Common myeloid progenitor, CD34-positive (primary cell): ENCODE data around the gene OSBPL10.

Experiments used
- CTCF ChIA-PET: fragments of 350-600 bp; sonication (Branson Sonifier 250); formaldehyde crosslinking; loops from one replicate; lab custom pipeline; 2021; ENCODE audit warnings: antibody characterized with exemption; lab: Charles Lee
- POLR2A ChIA-PET: fragments of 350-600 bp; sonication (Branson Sonifier 250); formaldehyde crosslinking; loops from one replicate; lab custom pipeline; 2021; ENCODE audit warnings: antibody characterized with exemption; lab: Charles Lee
- DNase-seq, 3 donors: peaks; one replicate each; pipeline versions ENCODE4 v3.0.0 to v3.0.0-alpha.2; 2013
- H3K27ac ChIP-seq, 2 experiments: 1 replicate in 1 of 2; 2 replicates in 1 of 2; pipeline ENCODE4 v1.7.0; 2013; ENCODE audit warnings: inconsistent platforms in 2 of 2, low read length in 2 of 2, mild to moderate bottlenecking in 2 of 2, low read depth in 1 of 2, moderate library complexity in 1 of 2; ENCODE audit not compliant: severe bottlenecking in 2 of 2, insufficient read depth in 1 of 2, poor library complexity in 1 of 2
- H3K27me3 ChIP-seq, 5 experiments: replicated peaks in 2 of 5; 1 replicate in 3 of 5; 2 replicates in 2 of 5; pipeline versions ENCODE4 v1.6.1 to v1.7.0; 2013; ENCODE audit warnings: low read length in 4 of 5, mild to moderate bottlenecking in 2 of 5, moderate library complexity in 2 of 5, inconsistent platforms in 1 of 5; ENCODE audit not compliant: insufficient read depth in 5 of 5, control insufficient read depth in 4 of 5
- H3K36me3 ChIP-seq, 4 experiments: 1 replicate in 2 of 4; 2 replicates in 2 of 4; pipeline versions ENCODE4 v1.6.1 to v1.7.0; 2013; ENCODE audit warnings: low read length in 3 of 4, control low read depth in 1 of 4, mild to moderate bottlenecking in 1 of 4; ENCODE audit not compliant: control insufficient read depth in 4 of 4, insufficient read depth in 4 of 4
- H3K4me1 ChIP-seq, 4 experiments: 1 replicate in 3 of 4; 2 replicates in 1 of 4; pipeline versions ENCODE4 v1.6.1 to v1.7.1; 2013; ENCODE audit warnings: low read length in 3 of 4, mild to moderate bottlenecking in 3 of 4, control low read depth in 1 of 4, inconsistent platforms in 1 of 4, moderate library complexity in 1 of 4; ENCODE audit not compliant: control insufficient read depth in 4 of 4, insufficient read depth in 4 of 4; ENCODE audit errors: control extremely low read depth in 1 of 4
- H3K4me3 ChIP-seq, 7 experiments: 1 replicate in 4 of 7; 2 replicates in 3 of 7; pipeline versions ENCODE4 v1.5.1 to v1.7.0; 2013; ENCODE audit warnings: mild to moderate bottlenecking in 7 of 7, low read length in 6 of 7, moderate library complexity in 6 of 7, inconsistent platforms in 2 of 7, low read depth in 2 of 7, control low read depth in 1 of 7; ENCODE audit not compliant: insufficient read depth in 4 of 7, control insufficient read depth in 1 of 7; ENCODE audit errors: extremely low read depth in 1 of 7
- H3K9me3 ChIP-seq, 5 experiments: 1 replicate in 4 of 5; 2 replicates in 1 of 5; pipeline versions ENCODE4 v1.6.1 to v1.7.1; 2013; ENCODE audit warnings: low read length in 4 of 5, mild to moderate bottlenecking in 2 of 5, inconsistent platforms in 1 of 5, low read depth in 1 of 5, moderate library complexity in 1 of 5; ENCODE audit not compliant: control insufficient read depth in 4 of 5, insufficient read depth in 2 of 5; ENCODE audit errors: control extremely low read depth in 1 of 5
- WGBS: methylation state at CpG from one replicate; pipeline ENCODE4 v1.1.5; 2013; ENCODE audit not compliant: insufficient coverage; 5-methylcytosine and 5-hydroxymethylcytosine counted together

The OSBPL10 gene

DNA sequence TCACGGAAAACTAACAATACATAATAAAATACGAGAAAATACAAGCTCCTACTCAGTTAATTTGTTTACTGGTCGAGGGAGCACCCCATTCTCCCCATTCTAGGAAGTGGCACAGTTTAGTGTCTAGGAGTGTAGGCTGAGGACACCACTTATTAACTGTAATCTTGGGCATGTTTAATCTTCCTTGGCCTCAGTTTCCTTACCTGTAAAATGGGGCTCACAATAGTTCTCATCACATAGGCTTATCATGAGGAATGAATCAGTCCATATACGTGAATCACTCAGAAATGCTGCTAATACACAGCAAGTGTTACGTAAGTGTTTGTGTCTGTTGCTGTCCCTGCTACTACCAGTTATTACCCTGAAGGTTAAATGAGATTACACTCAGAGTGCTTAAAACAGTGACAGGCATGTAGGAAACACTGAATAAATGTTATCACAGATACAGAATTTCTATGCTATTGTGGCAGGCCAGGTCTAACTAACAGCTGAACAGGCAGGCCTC, 210.2 kb downstream of the OSBPL10 start:
- Histone ChIP-seq H3K36me3 (no peaks in the 10 kb centered on the region), H3K27ac (no peak overlapping the region), H3K4me3 (no peak overlapping the region), H3K27me3 (no peaks in the 10 kb centered on the region), H3K9me3 (no peaks in the 10 kb centered on the region), H3K4me1 (peaks cover 0 to 10% (median 0%) of the 10 kb centered on the region in 4 experiments)
- 100% methylated on average over 1 of the region's 5 CpGs for WGBS
- POLR2A ChIA-PET, result no interaction called here
- no peak for DNase-seq
- CTCF ChIA-PET, result interaction anchor here (0.6 to 0.7 kb wide), 2 partner anchors 115 to 135 kb away, joined by 3 read pairs; no protein-coding TSS in a partner anchor

DNA sequence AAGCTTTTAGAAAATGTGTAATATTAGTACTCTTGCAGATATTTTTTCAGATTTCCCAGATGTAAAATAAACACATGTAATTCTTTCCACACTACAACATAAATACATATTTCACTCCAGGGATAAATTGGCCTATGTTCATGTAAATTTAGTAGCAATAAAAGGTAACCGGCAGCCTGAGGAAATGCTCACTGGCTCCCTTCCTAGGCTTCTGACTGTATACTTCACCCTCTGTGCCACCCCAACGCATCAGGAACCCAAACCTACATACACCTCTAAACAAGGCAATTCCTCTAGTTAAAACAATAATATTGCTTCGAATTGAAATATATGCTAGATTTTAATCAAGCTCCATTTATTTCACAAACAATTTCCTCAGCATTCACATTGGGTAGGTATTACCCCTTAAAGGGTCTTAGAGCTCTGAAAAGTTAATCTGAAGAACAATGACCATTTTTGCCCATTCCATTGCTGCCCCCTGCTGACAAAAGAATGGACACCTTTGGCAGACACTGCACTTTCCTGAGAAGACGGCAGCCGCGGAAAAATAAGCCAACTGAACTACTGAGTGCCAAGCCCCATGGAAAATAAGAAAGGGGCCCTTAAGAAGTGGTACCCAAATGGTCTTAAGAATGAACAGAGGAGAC, 212.5 kb downstream of the OSBPL10 start:
- no peak overlapping the region for H3K27ac ChIP-seq
- no peaks in the 10 kb centered on the region for H3K36me3 ChIP-seq
- DNase-seq, result peak; percentile 70 to 82 (median 77)
- WGBS, result 5% methylated on average over 3 of the region's 6 CpGs
- no peaks in the 10 kb centered on the region for H3K27me3 ChIP-seq
- H3K4me1 ChIP-seq, result peaks cover 0 to 13% (median 2%) of the 10 kb centered on the region in 4 experiments
- ChIA-PET CTCF (interaction anchor here (0.7 to 1.6 kb wide), 13 partner anchors 9 to 1000 kb away, joined by 3 to 7 read pairs (median 5); no protein-coding TSS in a partner anchor), POLR2A (interaction anchor here (0.6 kb wide), 1 partner anchor 88 kb away, joined by 3 read pairs; no protein-coding TSS in a partner anchor)
- H3K4me3 ChIP-seq, result no peak overlapping the region
- no peaks in the 10 kb centered on the region for H3K9me3 ChIP-seq

GRCh38 chr3:31767920-31768319, 213.1 kb downstream of the OSBPL10 start:
- H3K27me3 ChIP-seq, result no peaks in the 10 kb centered on the region
- no peak overlapping the region for H3K27ac ChIP-seq
- 94% methylated on average over 5 of the region's 8 CpGs for WGBS
- no peaks in the 10 kb centered on the region for H3K36me3 ChIP-seq
- H3K9me3 ChIP-seq, result no peaks in the 10 kb centered on the region
- no peak overlapping the region for H3K4me3 ChIP-seq
- peaks cover 0 to 17% (median 5%) of the 10 kb centered on the region in 4 experiments for H3K4me1 ChIP-seq
- ChIA-PET POLR2A (no interaction called here), CTCF (interaction anchor here (1.0 to 1.6 kb wide), 6 partner anchors 15 to 998 kb away, joined by 3 to 7 read pairs (median 6); no protein-coding TSS in a partner anchor)
- no peak for DNase-seq

DNA sequence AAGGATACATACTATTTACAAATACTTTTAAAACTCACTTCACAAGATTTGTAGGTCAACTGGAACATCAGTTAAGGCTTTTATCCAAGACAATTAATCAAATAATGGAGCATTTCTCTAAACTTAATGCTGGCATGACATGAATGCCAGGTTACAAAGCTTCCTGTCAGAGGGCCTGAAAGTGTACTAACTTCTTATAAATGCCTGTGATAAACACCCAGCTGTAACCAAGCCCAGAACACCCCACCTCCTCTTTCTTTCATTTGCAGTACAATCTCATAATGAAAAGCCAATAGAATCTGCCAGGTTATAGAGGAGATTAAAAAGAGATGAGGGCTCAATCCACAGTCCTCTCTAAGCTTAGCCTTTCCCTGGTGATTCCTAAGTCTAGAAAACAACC, 214.4 kb downstream of the OSBPL10 start:
- peak in 2 of 3 donors; percentile 23 to 28 for DNase-seq
- Histone ChIP-seq H3K36me3 (no peaks in the 10 kb centered on the region), H3K27ac (no peak overlapping the region), H3K4me1 (peaks cover 0 to 20% (median 6%) of the 10 kb centered on the region in 4 experiments), H3K4me3 (no peak overlapping the region), H3K27me3 (no peaks in the 10 kb centered on the region), H3K9me3 (no peaks in the 10 kb centered on the region)
- POLR2A ChIA-PET, result interaction anchor here (0.6 kb wide), 1 partner anchor 22 kb away, joined by 3 read pairs; no protein-coding TSS in a partner anchor
- CTCF ChIA-PET, result interaction anchor here (0.6 to 1.3 kb wide), 6 partner anchors 12 to 155 kb away, joined by 3 to 5 read pairs (median 3); no protein-coding TSS in a partner anchor

DNA sequence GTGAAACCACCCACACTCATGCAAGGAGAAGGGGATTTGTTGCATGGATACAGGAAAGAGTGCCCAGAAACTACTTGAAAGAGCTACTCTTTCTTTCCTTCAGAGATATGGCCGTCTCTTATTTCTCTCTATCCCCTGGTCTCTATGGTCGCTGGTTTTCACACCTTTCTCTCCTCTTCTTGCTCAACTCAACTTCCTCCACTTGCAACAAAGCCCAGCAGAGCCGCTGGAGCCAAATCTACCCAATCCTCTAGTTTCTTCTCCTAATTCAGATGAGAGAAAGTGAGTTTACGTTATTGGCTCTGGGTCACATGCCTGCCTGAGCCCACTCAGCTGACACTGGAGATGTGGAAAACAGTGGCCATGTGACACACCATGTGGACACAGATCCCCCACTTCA, 215.2 kb downstream of the OSBPL10 start:
- no peaks in the 10 kb centered on the region for H3K9me3 ChIP-seq
- H3K36me3 ChIP-seq, result no peaks in the 10 kb centered on the region
- CTCF ChIA-PET, result interaction anchor here (0.6 to 1.3 kb wide), 4 partner anchors 14 to 154 kb away, joined by 3 to 4 read pairs (median 4); no protein-coding TSS in a partner anchor
- no peaks in the 10 kb centered on the region for H3K27me3 ChIP-seq
- peaks cover 0 to 20% (median 6%) of the 10 kb centered on the region in 4 experiments for H3K4me1 ChIP-seq
- no peak overlapping the region for H3K4me3 ChIP-seq
- H3K27ac ChIP-seq, result no peak overlapping the region
- POLR2A ChIA-PET, result no interaction called here
- 100% methylated on average over 2 of the region's 4 CpGs for WGBS
- DNase-seq, result no peak

DNA sequence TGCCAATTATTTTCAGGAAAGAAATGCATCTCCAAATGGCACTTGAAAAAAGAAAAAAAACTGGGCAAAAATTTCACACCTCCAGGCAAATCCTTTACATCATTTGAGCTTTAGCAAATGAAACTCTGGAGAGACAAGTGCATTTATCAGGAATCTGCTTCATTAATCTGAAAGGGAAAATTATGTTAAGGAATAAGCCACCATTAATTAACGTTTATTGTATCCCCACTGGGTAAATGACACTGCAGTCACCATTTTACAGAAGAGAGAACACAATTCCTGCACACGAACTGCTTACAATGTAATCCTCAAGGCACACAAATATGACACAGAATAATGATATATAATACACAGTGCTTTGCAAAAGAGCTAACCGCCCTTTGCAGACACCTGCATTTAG, 217.3 kb downstream of the OSBPL10 start:
- whole genome bisulfite sequencing, result no CpG with 5 or more reads among the region's 3 CpGs
- peaks cover 0 to 20% (median 6%) of the 10 kb centered on the region in 4 experiments for H3K4me1 ChIP-seq
- no peak overlapping the region for H3K4me3 ChIP-seq
- CTCF ChIA-PET, result no interaction called here
- H3K9me3 ChIP-seq, result no peaks in the 10 kb centered on the region
- H3K36me3 ChIP-seq, result no peaks in the 10 kb centered on the region
- no peak overlapping the region for H3K27ac ChIP-seq
- no peaks in the 10 kb centered on the region for H3K27me3 ChIP-seq
- POLR2A ChIA-PET, result no interaction called here
- DNase-seq, result peak in 1 of 3 donors; percentile 27

DNA sequence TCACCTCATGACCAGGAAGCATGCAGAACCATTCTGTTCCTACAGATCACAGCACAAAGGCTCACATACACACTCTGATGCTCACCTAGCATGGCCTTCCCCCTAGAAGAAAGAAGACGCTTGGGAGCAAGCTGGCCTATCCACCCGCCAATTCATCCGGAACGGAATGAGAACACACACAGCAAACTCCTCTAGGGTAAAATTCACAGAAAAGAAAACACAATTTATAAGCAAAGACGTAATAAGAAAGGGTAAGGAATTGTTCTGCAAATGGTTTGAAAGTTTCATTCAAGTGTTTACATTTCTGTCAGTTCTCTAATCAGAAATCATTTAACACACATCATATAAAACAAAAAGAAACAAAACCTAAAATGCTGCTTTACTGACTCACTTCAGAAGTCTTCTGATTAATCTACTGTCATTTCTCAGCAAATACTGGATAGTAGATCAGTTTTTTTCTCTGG, 218.1 kb downstream of the OSBPL10 start:
- Histone ChIP-seq H3K9me3 (no peaks in the 10 kb centered on the region), H3K4me3 (no peak overlapping the region), H3K27ac (no peak overlapping the region), H3K4me1 (peaks cover 0 to 20% (median 6%) of the 10 kb centered on the region in 4 experiments), H3K27me3 (no peaks in the 10 kb centered on the region), H3K36me3 (no peaks in the 10 kb centered on the region)
- ChIA-PET POLR2A (no interaction called here), CTCF (interaction anchor here (1.2 kb wide), 1 partner anchor 21 kb away, joined by 3 read pairs; no protein-coding TSS in a partner anchor)
- no CpG with 5 or more reads among the region's 5 CpGs for WGBS
- DNase-seq, result no peak
